Embryonic facial prominence (tissue), 1 donor: ENCODE data around the gene PROB1.
"Not testable (repeated sequence)": the region's sequence is repeated elsewhere in the genome, so short reads cannot be mapped to it uniquely, and the experiment has no call there.

ENCODE experiments used
- DNase-seq: peaks from one replicate; pipeline ENCODE4 v3.0.0-alpha.2; 2016; ENCODE audit errors: extremely low spot score

Gene PROB1

DNA sequence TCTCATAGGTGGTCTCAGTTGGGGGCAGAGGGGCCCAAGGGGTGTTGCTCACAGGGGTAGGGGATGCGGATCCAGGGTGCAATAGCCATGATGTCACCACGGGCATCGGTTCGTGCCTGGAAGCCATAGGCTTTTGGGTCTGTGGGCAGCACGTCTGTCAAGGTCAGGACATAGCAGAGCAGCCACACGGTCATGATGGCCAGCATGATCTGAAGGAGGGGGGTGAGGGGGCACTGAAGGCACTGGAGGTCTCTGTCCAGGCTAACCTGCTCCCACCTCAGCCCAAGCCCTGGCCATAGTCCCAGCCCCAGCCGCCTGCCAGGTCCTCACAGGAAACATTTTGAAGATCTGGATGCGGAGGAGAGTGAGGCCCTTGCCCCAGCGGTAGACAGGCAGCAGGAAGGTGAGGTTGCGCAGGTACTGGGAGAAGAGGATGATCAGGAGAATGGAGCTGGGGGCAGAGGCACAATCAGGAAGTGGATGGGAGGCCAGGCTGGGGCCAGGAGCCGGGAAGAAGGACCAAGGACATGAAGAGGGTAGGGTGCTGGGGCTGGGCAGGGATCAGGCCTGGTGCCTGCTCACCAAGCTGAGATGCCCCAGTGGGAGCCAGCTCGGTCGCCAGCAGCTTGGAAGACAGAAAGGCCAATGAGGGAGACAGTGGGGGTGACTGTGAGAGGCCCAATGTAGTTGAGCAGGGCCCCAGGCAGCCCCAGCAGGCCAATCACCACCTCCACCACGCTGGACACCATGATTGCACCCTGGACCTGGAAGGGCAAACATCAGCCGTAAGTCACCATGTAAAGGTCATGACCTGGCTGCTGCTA lies 15.1 kb downstream of the PROB1 start:
- no peak for DNase-seq

GRCh38 chr5:139378941-139379361 lies 16.0 kb downstream of the PROB1 start:
- no peak for DNase-seq

- no peak for DNase-seq
These were observed 16.6 kb downstream of the PROB1 start for GRCh38 chr5:139378101-139378825.

DNA sequence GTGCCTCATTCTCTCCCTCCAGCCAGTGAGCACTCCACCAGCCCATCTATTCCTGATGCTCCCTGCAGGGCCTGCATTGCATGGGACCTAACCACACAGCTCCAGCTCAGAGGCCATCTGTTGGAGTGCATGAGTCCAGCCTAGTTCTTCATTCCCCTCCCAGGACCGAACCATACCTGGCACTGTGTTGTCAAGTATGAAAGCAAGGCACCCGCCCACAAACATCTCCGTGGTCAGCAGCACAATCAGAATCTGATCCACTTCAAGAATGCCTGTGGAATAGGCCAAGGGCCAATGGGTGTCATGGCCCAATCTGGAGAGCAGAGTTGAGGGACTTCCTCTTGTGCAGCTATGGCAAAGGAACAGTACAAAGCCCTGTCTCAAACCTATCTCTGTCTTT lies 17.7 kb downstream of the PROB1 start:
- no peak for DNase-seq

DNA sequence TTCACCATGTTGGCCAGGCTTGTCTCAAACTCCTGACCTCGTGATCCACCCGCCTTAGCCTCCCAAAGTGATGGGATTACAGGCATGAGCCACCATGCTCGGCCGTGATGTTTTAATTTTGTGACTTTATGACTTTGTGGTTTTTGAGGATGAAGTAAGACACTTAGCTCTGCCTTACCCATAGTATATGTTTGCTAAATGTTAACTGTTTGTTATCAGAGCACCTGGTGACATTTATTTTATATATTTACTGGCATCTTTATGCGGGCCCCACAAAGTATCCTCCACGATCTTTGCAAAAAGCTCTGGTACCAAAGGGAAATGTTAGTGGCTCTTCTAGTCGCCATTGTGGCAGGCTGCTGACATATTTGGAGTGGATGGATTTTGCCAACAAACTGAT lies 18.5 kb downstream of the PROB1 start:
- no peak for DNase-seq

- no peak for DNase-seq
These were observed 20.0 kb downstream of the PROB1 start for GRCh38 chr5:139374909-139375308.

DNA sequence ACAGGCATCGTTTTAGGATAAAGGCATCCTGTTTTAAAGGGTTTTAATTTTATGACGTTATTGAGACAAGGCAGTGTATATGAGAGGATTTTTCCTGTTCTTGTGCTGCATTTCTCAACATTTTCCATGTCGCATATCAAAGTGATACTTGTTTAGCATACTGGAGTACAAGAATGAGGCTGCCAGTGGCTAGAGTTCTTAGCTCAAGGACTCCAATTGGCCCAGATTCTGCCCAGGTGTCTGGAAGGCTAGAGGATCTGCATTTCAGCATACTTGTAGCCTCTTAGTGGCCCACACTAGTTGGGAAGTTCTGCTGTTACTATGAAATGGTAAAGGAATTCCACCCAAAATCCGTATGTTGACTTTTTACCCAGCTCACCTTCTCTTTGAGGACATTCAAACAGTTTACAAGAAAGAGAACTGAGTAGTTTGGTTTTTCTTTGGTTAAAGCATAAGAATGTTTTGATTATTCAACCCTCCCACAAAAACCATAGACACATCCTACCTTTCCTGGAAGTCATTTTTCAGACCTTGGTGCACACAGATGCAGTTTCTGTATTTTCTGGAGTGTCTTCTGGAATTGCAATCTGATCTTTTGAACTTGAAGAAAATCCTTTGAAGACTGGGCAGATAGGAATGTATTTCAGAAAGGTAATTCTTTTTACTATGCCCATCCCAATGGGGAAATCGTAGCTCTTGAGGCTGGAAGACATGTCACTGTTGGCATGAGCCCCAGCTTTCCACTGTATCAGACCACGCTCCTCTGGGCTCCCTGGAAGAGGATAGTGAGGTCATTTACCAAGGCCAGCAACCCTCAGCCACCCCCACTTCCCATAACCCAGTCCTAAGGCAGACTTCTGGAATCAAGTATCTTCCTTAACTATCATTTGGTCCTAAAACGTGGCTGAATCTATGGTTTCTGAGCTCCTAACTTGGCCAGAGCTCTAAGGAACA lies 23.1 kb downstream of the PROB1 start:
- DNase-seq = no peak

DNA sequence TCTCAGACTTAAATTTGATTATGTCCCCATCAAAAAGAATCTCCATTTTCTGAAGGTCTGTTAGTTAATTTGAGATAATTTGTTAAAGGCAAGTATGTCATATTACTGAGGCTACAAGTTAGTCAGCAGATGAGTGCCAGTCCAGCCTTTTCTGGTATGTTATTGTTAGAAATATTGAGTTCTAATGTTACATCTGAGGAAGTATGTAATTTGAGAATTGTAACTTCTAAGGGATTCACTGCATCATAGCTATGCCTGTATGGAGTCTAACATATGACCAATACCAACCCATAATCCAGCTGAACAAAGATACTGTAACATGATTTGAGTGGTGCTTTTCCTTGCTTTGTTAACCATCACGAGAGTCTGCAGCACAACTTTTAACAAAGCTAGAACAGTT lies 25.7 kb downstream of the PROB1 start:
- DNase-seq = no peak

DNA sequence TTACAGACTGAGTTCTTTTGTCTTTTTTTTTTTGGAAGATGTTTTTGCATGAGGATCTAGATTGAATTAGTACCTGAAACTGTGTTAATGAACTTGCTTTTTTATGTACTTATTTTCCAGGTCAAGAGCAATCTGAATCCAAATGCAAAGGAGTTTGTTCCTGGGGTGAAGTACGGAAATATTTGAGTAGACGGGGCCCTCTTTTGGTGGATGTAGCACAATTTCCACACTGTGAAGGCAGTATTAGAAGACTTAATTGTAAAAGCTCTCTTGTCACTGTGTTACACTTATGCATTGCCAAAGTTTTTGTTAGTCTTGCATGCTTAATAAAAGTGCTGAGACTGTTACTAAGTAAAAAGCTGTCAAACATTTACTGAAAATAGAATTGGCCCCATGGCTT lies 26.3 kb downstream of the PROB1 start:
- DNase-seq = no peak

DNA sequence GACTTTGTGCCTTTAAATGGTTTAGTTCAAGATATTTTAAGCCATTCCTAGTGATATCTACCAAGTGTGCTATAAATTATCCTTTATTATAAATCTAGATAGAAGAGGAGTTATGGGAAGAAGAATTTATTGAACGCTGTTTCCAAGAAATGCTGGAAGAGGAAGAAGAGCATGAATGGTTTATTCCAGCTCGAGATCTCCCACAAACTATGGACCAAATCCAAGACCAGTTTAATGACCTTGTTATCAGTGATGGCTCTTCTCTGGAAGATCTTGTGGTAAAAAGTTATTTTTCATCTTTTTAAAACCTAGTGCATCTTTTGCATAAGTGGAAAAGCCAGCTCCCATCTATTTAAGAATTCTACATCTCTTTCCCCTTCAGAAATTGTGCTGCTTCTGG lies 30.4 kb downstream of the PROB1 start:
- DNase-seq = no peak

- DNase-seq = no peak
These were observed 31.0 kb downstream of the PROB1 start for GRCh38 chr5:139363937-139364336.

GRCh38 chr5:139361835-139362429 lies 33.0 kb downstream of the PROB1 start:
- DNase-seq = no peak

GRCh38 chr5:139360384-139360783 lies 34.5 kb downstream of the PROB1 start:
- DNase-seq = no peak

GRCh38 chr5:139358064-139358463 lies 36.8 kb downstream of the PROB1 start:
- no peak for DNase-seq

- not testable (repeated sequence) for DNase-seq
These were observed 39.0 kb downstream of the PROB1 start for GRCh38 chr5:139355900-139356299.

DNA sequence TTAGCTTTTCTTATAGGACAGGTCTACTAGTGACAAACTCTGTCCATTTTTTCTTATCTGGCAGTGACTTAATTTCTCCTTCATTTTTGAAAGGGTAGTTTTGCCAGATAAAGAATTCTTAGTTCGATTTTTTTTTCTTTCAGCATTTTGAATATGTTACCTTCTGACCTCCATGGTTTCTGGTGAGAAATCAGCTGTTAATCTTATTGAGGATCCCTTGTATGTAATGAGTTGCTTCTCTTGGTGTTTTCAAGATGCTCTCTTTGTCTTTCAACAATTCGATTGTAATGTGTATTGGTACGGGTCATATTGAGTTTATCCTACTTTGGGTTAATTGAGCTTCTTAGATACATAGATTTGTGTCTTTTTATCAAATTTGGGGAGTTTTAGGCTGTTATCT lies 40.7 kb downstream of the PROB1 start:
- DNase-seq = no peak

DNA sequence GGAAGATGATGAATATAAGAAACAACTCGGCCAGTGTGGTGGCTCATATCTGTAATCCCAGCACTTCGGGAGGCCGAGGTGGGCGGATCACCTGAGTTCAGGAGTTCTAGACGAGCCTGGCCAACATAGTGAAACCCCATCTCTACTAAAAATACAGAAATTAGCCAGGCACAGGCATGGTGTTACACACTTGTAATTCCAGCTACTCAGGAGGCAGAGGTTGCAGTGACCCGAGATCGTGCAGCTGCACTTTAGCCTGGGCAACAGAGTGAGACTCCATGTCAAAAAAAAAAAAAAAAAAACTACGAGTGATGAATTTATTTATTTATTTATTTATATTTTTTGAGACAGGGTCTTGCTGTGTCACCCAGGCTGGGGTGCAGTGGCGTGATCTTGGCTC lies 47.0 kb downstream of the PROB1 start:
- not testable (repeated sequence) for DNase-seq

DNA sequence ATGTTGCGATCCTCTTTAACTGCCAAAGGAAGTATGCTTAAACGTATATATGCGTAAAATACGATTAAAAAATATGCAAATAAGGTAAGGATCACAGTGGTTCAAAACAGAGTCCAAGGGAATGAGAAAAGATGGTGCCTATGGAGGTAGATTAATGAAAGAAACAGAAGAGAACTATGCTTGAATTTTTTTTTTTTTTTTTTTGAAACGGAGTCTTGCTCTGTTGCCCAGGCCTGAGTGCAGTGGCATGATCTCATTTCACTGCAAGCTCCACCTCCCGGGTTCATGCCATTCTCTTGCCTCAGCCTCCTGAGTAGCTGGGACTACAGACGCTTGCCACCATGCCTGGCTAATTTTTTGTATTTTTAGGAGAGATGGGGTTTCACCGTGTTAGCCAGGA lies 49.5 kb downstream of the PROB1 start:
- DNase-seq = not testable (repeated sequence)

DNA sequence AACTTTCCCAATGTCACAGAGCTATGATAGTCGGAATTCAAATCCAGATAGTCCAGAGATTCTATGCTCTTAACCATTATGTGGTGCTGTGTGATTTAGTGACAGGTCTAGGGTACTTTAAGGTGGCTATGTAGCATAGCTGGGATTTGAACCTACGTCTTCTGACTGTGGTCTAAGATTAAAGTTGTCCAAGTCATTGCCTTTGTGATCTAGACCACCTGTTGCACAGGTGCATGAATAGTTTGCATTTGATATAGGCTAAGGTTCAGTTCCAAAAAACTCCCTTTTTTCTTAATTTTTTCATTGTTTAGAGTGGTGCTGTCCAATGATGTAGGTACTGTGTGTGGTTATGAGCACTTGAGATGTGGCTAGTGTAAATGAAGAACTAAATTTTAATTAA lies 50.7 kb downstream of the PROB1 start:
- no peak for DNase-seq

- DNase-seq = no peak
These were observed 51.4 kb downstream of the PROB1 start for GRCh38 chr5:139343476-139343875.

GRCh38 chr5:139342423-139342723 lies 52.5 kb downstream of the PROB1 start:
- no peak for DNase-seq
